NB4 (cell line): Measurements from ENCODE around the gene GPX3.
A peak's percentile ranks its signal among the peaks of the same experiment; 100 is the strongest.

ENCODE experiments used
- DNase-seq: peaks from one replicate; pipeline ENCODE4 v3.0.0; 2010; ENCODE audit warnings: low read depth
- H3K4me3 ChIP-seq: one replicate; pipeline ENCODE4 v1.5.1; 2011; ENCODE audit warnings: mild to moderate bottlenecking, low read depth, low read length, moderate library complexity
- MYC ChIP-seq: IDR thresholded peaks from 2 replicates; pipeline ENCODE4 v1.6.1; 2011; ENCODE audit warnings: low read depth, low read length
- POLR2A ChIP-seq: IDR thresholded peaks from 2 replicates; pipeline ENCODE4 v1.6.1; 2011; ENCODE audit warnings: mild to moderate bottlenecking; ENCODE audit not compliant: insufficient read length; ENCODE audit errors: extremely low read depth
- TF ChIP-seq, protein P1 (sequence below): IDR thresholded peaks from one replicate; pipeline ENCODE4 v1.5.1; 2012; ENCODE audit warnings: low read depth, low read length
- TF ChIP-seq, protein P2 (sequence below): IDR thresholded peaks from 2 replicates; pipeline ENCODE4 v1.6.1; 2011; ENCODE audit warnings: low read depth, low read length

Gene GPX3

DNA sequence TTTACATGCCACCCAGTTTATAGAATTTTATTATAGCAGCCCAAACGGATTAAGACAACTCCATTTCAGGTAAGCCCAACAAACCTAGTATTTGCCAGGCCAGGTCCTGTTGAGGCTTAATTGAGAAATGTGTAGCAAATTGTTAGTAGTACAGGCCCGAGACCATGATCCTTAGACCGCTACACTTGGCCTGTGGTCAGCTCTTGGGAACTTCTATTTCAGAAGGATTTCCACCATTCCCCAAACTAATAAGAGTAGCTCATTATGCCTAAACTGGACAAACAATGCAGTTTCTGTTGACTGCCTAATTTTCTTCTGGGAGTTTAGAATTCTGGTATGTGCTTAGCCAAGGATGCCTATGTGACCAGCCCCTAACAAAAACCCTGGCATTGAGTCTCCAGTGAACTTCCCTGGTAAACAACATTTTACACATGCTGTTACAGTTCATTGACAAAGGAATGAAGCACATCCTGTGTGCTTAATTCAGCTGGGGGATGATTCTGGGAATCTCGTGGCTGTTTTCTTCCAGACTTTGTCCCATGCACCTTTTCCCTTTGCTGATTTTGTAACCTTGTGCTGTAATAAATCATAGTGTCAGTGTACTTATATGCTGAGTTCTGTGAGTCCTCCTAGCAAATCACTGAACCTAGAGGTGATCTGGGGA is 5.6 kb upstream of the GPX3 start:
- no peak overlapping the region for H3K4me3 ChIP-seq
- TF ChIP-seq, protein P1, sequence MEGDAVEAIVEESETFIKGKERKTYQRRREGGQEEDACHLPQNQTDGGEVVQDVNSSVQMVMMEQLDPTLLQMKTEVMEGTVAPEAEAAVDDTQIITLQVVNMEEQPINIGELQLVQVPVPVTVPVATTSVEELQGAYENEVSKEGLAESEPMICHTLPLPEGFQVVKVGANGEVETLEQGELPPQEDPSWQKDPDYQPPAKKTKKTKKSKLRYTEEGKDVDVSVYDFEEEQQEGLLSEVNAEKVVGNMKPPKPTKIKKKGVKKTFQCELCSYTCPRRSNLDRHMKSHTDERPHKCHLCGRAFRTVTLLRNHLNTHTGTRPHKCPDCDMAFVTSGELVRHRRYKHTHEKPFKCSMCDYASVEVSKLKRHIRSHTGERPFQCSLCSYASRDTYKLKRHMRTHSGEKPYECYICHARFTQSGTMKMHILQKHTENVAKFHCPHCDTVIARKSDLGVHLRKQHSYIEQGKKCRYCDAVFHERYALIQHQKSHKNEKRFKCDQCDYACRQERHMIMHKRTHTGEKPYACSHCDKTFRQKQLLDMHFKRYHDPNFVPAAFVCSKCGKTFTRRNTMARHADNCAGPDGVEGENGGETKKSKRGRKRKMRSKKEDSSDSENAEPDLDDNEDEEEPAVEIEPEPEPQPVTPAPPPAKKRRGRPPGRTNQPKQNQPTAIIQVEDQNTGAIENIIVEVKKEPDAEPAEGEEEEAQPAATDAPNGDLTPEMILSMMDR: no peak
- TF ChIP-seq, protein P2, sequence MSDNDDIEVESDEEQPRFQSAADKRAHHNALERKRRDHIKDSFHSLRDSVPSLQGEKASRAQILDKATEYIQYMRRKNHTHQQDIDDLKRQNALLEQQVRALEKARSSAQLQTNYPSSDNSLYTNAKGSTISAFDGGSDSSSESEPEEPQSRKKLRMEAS: no peak
- TF ChIP-seq POLR2A (no peak), MYC (no peak)
- no peak for DNase-seq

DNA sequence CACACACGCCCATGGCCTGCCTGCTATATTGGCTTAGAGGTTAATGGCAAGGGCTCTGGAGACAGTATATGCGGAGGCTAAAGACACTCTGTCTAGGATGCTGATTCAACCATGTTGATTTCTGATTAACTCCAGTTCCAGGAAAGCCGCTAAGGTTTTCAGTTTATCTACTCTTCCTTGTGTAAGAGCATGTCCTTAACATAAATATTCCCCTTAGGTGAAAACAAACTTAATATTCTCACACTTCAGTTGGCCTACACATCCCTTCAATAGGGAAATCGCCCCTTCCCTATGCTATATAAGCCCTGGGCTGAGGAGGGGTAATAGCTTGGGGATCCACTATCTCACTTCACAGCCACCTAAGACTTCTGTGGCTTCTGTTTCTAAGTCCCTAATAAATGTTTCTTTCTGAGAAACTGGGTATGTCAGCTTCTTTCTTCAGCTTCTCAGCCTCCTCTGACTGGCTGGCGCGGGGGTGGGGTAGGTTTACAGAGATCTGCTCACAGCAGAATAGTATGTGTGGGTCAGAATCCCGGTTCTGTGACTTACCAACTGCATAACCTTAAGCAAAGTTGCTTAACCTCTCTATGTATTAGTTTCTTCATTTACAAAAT is 4.3 kb upstream of the GPX3 start:
- DNase-seq: no peak
- TF ChIP-seq POLR2A (no peak), MYC (no peak)
- TF ChIP-seq, protein P1: no peak
- TF ChIP-seq, protein P2: no peak
- H3K4me3 ChIP-seq: no peak overlapping the region

DNA sequence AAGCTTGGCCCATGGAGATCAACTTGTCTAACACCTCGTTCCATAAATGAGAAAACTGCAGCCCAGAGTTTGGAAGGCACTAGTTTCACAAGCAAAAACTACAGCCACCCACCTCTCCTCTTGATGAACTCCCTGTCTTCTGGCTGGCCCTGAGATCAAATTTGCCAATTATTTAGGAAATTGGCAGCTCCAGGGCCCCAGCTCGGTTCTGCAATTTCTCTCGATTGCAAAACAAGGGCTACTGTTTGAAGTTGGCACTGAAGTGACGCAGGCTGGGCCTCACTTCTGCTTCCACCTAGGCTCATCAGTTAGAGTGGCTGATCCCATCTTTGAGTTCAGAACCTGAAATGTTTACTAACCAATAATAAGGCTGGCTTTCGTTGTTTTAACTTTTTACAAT is 3.7 kb upstream of the GPX3 start:
- peak; percentile 79 for DNase-seq
- no peak overlapping the region for H3K4me3 ChIP-seq
- TF ChIP-seq, protein P1: no peak
- TF ChIP-seq, protein P2: 0 out of 2 replicates have a peak, but pooled peaks have one; percentile 5

DNA sequence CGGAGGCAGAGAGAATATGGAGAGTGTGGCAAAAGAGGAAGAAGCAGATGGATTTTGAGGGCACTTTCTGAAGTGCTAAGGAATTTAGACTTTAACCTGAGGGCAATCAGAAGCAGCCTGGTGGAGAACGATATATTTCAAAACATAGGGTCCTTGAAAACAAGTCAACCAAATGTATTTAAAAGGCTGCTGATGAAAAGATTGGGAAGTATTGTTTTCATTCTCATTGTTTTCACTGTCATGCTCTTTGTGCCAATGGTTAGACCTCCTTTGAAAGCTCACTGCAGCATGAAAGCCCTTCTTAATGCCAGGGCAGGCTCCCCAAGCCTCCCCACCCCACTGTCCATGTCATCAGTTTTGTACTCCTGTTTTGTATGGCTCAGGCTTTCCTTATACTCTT is 2.5 kb upstream of the GPX3 start:
- TF ChIP-seq, protein P1: no peak
- TF ChIP-seq POLR2A (no peak), MYC (no peak)
- TF ChIP-seq, protein P2: no peak
- no peak overlapping the region for H3K4me3 ChIP-seq
- no peak for DNase-seq

DNA sequence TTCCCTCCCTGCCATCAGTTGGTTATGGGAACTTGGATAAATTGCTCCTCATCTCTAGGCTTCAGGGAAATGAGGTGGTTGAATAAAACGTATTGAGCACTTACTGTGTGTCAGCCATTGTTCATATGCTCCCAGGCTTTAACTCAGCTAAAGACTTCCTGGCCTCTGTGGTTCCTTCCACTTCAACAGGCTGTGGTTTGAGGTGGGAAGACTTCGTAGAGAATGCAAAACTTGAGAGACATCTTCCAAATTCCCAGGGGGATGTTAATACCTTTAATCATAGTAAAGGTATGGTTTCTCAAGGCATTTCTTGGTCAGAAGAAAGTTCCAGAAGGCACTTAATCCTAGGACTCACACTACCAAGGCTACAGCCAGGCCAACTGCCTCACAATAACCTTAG is 1.5 kb upstream of the GPX3 start:
- TF ChIP-seq, protein P1: no peak
- no peak for TF ChIP-seq POLR2A
- TF ChIP-seq, protein P2: no peak
- no peak for TF ChIP-seq MYC
- no peak for DNase-seq
- H3K4me3 ChIP-seq: no peak overlapping the region
